Measurements from ENCODE around the gene TMEM219. TPM values are rescaled to one million over a fixed set of nuclear protein-coding genes. Genes with fewer than 3 reads are reported as not detected.

The TMEM219 gene
- total and polyA plus RNA-seq, 9 of the 15 experiments (the other 6 are each of a cell fraction or from before 2014, with no cell fraction given) = 35.3 to 62.8 (median 55.5) TPM

DNA sequence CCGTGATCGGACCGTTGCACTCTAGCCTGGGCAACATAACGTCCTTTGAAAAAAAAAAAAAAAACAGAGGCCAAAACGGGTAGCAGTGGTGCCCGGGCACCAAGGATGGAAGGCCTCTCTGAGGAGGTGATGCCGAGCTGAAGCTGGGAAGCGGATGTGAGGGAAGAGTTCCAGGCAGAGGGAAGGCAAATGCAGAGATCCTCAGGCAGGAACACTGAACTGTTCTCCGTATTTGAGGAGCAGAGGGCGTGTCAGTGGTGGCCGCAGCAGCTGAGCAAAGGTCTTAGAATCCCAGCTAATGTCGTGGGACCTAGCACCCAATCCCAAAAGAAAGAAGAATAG lies 35.2 kb upstream of the TMEM219 start (continued):
- TF ChIP-seq, protein P1, sequence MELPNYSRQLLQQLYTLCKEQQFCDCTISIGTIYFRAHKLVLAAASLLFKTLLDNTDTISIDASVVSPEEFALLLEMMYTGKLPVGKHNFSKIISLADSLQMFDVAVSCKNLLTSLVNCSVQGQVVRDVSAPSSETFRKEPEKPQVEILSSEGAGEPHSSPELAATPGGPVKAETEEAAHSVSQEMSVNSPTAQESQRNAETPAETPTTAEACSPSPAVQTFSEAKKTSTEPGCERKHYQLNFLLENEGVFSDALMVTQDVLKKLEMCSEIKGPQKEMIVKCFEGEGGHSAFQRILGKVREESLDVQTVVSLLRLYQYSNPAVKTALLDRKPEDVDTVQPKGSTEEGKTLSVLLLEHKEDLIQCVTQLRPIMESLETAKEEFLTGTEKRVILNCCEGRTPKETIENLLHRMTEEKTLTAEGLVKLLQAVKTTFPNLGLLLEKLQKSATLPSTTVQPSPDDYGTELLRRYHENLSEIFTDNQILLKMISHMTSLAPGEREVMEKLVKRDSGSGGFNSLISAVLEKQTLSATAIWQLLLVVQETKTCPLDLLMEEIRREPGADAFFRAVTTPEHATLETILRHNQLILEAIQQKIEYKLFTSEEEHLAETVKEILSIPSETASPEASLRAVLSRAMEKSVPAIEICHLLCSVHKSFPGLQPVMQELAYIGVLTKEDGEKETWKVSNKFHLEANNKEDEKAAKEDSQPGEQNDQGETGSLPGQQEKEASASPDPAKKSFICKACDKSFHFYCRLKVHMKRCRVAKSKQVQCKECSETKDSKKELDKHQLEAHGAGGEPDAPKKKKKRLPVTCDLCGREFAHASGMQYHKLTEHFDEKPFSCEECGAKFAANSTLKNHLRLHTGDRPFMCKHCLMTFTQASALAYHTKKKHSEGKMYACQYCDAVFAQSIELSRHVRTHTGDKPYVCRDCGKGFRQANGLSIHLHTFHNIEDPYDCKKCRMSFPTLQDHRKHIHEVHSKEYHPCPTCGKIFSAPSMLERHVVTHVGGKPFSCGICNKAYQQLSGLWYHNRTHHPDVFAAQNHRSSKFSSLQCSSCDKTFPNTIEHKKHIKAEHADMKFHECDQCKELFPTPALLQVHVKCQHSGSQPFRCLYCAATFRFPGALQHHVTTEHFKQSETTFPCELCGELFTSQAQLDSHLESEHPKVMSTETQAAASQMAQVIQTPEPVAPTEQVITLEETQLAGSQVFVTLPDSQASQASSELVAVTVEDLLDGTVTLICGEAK (IDR thresholded peaks at IDR 0.05) = peak; percentile 50; the same call in 1 of the 2 replicates
- TF ChIP-seq, protein P1 (CRISPR knock-in tag; IDR thresholded peaks at IDR 0.05) = no peak
- no peak for TF ChIP-seq MBD2 (IDR thresholded peaks at IDR 0.05; ENCODE audit: borderline replicate concordance, low read depth)
- no peak for TF ChIP-seq ZNF274 (IDR thresholded peaks at IDR 0.05; ENCODE audit: borderline replicate concordance, low read depth, low read length)
- TF ChIP-seq BDP1 (IDR thresholded peaks at IDR 0.05; ENCODE audit: insufficient read depth, insufficient read length) = no peak
- TF ChIP-seq ZNF830 (CRISPR knock-in tag; IDR thresholded peaks at IDR 0.05) = no peak
- TF ChIP-seq CEBPG (CRISPR knock-in tag; IDR thresholded peaks at IDR 0.05) = 0 out of 2 replicates have a peak, but pooled peaks have one; percentile 7
- no peak for TF ChIP-seq CEBPG (tag; conservative IDR thresholded peaks at IDR 0.05 in 1 of 2, IDR thresholded peaks at IDR 0.05 in 1 of 2)
- peak; percentile 5 for TF ChIP-seq HNRNPLL (IDR thresholded peaks at IDR 0.05; ENCODE audit: low read depth, low read length, poor library complexity, severe bottlenecking)
- TF ChIP-seq SRSF7 (optimal IDR thresholded peaks at IDR 0.05; ENCODE audit: low read depth, low read length) = no peak
- TF ChIP-seq ZFP36 (IDR thresholded peaks at IDR 0.05; ENCODE audit: low read depth, low read length, partially characterized antibody) = peak; percentile 5
- TF ChIP-seq CHCHD3 (CRISPR knock-in tag; IDR thresholded peaks at IDR 0.05) = no peak
- TF ChIP-seq, protein P2, sequence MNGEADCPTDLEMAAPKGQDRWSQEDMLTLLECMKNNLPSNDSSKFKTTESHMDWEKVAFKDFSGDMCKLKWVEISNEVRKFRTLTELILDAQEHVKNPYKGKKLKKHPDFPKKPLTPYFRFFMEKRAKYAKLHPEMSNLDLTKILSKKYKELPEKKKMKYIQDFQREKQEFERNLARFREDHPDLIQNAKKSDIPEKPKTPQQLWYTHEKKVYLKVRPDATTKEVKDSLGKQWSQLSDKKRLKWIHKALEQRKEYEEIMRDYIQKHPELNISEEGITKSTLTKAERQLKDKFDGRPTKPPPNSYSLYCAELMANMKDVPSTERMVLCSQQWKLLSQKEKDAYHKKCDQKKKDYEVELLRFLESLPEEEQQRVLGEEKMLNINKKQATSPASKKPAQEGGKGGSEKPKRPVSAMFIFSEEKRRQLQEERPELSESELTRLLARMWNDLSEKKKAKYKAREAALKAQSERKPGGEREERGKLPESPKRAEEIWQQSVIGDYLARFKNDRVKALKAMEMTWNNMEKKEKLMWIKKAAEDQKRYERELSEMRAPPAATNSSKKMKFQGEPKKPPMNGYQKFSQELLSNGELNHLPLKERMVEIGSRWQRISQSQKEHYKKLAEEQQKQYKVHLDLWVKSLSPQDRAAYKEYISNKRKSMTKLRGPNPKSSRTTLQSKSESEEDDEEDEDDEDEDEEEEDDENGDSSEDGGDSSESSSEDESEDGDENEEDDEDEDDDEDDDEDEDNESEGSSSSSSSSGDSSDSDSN (IDR thresholded peaks at IDR 0.05; ENCODE audit: borderline replicate concordance in 1 of 2, low read depth in 2 of 2, low read length in 2 of 2) = 0 out of 4 replicates have a peak, but pooled peaks of 1 of the 2 experiments have one; percentile 45
- no peak for TF ChIP-seq MCM3 (IDR thresholded peaks at IDR 0.05)
- TF ChIP-seq PHB (CRISPR knock-in tag; IDR thresholded peaks at IDR 0.05) = no peak
- 0 out of 2 replicates have a peak, but pooled peaks have one; percentile 18 for TF ChIP-seq ZNF384 (IDR thresholded peaks at IDR 0.05; ENCODE audit: low read depth, low read length)
- TF ChIP-seq, protein P3, sequence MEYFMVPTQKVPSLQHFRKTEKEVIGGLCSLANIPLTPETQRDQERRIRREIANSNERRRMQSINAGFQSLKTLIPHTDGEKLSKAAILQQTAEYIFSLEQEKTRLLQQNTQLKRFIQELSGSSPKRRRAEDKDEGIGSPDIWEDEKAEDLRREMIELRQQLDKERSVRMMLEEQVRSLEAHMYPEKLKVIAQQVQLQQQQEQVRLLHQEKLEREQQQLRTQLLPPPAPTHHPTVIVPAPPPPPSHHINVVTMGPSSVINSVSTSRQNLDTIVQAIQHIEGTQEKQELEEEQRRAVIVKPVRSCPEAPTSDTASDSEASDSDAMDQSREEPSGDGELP (CRISPR knock-in tag; IDR thresholded peaks at IDR 0.05; ENCODE audit: borderline replicate concordance) = 0 out of 2 replicates have a peak, but pooled peaks have one; percentile 15
